Putamen (tissue), 1 donor: ENCODE measurements around the gene MYBL2.
A peak's percentile ranks its signal among the peaks of the same experiment; 100 is the strongest.
"Not testable (repeated sequence)": the region's sequence is repeated elsewhere in the genome, so short reads cannot be mapped to it uniquely, and the experiment has no call there.

Source experiments
- DNase-seq: peaks from one replicate; pipeline ENCODE4 v3.0.0-alpha.2; 2016; ENCODE audit warnings: low spot score

MYBL2 gene

DNA sequence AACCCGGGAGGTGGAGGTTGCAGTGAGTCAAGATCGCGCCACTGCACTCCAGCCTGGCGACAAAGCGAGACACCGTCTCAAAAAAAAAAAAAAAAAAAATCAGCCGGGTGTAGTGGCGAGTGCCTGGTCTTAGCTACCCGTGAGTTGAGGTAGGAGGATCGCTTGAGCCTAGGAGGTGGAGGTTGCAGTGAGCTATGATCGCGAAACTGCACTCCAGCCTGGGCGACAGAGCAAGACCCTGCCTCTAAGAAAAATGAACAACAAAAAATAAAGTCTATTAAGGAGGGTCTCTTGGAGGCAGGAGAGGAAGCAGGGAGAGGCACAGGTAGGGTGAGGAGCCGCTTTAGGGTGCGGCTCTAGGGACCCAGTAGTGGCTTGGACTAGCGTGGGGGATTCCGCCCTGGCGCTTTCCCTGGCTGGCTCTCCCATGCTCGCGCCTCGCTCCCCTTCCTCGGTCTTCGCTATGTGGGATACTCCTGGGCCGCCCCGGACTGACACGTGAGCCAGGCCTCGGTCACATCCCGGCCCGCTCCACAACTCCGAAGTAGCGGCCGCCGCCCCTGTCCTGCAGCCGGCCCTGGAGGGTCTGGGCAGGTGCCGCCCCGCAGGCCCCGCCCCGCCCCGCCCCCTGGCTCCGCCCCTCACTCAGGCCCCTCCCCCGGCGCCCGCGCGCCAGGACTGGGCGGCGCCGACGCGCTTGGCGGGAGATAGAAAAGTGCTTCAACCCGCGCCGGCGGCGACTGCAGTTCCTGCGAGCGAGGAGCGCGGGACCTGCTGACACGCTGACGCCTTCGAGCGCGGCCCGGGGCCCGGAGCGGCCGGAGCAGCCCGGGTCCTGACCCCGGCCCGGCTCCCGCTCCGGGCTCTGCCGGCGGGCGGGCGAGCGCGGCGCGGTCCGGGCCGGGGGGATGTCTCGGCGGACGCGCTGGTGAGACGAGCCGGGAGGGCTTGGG, at the start of gene MYBL2:
Gene MYBL2, plus strand, starts transcription at position 739 of the 953 bp plus-strand sequence. Its CDS starts 170 bp downstream, at position 909.
- DNase-seq: no peak

DNA sequence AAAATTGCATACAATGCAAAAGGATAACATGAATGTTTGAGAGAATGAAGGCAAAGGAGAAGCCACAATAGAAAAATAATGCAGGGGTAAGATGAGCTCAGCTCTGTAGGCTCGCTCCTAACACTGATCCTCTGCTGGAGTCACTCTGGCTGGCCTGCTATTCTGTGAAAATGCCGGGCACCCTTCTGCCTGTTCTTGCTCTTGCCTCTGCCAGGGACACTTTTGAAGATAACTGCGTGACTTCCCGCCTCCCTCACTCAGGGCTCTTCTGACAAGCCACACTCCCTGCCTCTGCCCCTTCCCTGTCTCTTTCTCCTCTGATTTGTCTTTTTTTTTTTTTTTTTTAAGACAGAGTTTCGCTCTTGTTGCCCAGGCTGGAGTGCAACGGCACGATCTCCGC, 35.3 kb upstream of the MYBL2 start:
- no peak for DNase-seq

DNA sequence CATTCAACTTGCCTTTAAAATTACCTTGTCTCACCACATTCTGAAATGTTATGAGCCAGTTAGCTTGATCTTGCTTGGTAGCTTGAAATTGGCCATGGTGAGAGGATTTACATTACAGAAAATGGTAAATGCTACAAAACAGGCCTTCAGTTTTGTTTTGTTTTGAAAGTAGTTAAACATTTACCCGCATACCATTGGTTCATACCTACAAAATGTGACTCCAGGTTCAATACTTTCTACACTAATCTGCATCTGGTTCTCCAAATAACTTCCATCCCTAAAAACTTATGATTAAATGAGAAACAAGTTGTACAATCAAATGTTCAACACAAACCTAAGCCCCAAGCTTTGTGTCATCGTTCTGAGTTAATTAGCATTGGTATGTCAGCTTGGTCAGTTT, 30.5 kb upstream of the MYBL2 start:
- no peak for DNase-seq

DNA sequence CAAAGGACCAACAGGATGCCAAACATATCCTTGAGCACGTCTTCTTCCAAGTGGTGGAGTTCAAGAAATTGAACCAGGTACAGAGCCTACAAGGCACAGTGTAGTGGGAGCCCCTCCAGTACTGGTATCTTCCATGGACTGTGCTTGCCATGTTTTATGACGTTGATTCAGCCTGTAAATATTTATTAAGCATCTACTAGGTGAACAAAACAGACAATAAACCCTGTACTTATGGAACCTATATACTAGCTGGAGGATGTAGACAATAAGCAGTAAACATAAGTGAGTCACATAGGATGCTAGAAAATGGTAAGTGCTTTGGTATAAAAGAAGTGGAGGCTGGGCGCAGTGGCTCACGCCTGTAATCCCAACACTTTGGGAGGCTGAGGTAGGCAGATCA, 24.4 kb upstream of the MYBL2 start:
- no peak for DNase-seq

DNA sequence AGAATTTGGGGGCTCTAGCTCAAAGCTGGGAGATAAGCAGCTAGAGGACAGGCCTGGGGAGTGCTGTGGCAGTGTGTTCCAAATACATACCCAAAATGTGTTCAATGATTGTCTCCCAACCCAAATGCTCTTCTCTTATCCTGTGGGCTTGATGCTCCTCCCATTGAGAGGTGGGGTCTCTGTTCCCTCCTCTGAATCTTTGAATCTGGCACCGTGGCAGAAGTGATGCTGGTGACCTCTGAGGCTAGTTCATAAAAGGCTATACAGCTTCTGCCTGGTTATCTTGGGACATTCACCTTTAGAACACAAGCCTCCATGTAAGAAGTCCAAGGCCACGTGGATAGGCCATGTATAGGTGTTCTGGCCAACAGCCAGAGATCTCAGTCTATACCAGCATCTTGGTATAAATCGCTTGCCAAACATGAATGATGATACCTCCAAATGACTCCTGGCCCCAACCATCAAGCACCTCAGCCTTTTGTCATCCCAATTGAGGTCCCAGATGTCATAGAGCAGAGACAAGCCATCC, 15.9 kb upstream of the MYBL2 start:
- no peak for DNase-seq

DNA sequence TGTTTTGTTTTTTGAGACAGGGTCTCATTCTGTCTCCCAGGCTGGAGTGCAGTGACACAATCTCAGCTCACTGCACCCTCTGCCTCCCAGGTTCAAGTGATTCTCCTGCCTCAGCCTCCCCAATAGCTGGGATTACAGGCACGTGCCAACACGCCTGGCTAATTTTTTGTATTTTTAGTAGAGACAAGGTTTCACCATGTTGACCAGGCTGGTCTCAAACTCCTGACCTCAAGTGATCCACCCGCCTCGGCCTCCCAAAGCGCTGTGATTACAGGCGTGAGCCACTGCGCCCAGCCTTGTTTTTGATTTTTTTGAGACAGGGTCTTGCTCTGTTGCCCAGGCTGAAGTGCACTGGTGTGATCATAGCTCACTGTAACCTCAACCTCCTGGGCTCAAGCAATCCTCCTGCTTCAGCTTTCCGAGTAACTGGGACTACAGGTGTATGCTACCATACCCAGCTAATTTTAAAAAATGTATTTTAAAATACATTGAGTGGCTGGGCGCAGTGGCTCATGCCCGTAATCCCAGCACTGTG, 15.2 kb upstream of the MYBL2 start:
- DNase-seq: not testable (repeated sequence)

DNA sequence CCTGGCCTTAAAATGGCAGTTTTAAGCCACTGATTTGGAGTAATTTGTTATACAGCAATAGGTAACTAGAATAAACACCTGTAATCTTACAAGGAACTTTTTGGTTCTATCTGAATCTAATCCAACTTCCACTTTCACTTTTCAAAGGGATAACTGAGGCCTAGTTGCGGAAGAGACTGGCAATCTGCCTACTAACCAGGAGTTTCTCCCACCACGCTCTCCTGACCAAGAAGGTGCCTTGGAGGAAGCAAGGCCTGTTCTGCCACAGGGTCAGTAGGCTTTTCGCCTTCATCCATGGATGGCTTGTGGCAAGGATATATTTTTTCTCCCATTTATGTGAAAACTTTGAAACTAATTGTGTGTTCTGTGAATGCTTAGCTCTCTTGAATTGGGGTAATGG, 12.9 kb upstream of the MYBL2 start:
- no peak for DNase-seq

DNA sequence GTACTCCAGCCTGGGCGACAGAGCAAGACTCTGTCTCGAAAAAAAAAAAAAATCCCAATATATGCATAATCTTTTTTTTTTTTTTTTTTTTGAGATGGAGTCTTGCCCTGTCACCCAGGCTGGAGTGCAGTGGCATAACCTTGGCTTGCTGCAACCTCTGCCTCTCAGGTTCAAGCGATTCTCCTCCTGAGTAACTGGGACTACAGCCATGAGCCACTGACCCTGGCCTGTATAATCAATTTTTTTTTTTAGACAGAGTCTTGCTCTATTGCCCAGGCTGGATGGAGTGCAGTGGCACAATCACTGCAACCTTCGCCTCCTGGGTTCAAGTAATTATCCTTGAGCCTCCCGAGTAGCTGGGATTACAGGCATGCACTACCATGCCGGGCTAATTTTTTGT, 11.7 kb upstream of the MYBL2 start:
- not testable (repeated sequence) for DNase-seq

DNA sequence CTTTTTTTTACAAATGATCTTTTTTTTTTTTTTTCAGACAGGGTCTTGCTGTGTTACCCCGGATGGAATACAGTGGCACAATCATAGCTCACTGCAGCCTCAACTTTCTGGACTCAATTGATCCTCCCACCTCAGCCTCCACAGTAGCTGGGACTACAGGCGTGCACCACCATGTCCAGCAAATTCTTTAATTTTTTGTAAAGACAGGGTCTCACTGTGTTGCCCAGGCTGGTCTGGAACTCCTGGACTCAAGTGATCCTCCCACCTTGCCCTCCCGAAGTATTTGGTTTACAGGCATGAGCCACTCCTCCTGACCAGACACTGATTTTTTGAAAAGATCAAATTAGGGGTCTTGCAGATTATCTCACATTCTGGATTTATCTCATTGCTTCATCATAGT, 11.0 kb upstream of the MYBL2 start:
- no peak for DNase-seq

DNA sequence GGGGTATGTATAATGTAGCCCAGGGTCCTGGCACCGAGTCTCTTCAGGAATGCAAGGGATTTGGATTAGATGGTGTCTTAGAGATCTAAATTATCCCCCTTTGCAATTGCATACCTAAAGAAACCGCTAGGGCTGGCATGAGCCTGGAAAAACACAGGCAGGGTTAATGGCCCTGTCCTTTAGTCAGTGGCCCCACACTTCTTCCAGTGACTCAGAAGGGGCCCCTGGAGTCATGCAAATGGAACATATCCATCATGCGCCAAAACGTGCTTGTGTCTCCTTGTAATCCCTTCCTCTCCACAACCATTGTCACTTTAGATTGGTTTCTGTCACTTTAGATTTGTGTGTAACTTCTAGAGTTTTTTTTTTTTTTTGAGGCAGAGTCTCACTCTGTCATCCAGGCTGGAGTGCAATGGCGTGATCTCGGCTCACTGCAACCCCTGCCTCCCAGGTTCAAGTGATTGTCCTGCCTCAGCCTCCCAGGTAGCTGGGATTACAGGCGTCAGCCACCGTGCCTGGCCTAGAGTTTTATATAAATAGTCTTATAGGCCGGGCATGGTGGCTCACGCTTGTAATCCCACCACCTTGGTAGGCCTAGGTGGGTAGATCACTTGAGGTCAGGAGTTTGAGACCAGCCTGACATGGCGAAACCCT, 8.7 kb upstream of the MYBL2 start:
- peak; percentile 1 for DNase-seq

DNA sequence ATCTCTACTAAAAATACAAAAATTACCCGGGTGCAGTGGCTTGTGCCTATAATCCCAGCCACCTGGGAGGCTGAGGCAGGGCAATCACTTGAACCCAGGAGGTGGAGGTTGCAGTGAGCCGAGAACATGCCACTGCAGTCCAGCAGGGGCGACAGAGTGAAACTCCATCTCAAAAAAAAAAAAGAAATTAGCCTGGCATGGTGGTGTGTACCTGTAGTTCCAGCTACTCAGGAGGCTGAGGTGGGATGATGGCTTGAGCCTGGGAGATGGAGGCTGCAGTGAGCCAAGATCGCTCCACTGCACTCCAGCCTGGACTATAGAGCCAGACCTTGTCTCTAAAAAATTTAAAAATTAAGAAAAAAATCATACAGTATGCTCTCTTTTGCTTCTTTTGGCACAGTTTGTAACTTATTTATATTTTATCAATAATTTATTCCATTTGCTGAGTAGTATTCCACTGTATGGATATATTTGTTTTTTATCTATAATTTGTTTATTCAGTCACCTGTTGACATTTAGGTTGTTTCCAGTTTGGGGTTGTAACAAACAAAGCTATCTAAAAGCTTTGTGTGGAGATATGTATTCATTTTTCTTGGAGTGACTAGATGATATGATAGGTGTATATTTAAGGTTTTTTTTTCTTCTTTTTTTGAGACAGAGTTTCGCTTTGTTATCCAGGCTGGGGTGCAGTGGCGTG, 8.0 kb upstream of the MYBL2 start:
- no peak for DNase-seq

DNA sequence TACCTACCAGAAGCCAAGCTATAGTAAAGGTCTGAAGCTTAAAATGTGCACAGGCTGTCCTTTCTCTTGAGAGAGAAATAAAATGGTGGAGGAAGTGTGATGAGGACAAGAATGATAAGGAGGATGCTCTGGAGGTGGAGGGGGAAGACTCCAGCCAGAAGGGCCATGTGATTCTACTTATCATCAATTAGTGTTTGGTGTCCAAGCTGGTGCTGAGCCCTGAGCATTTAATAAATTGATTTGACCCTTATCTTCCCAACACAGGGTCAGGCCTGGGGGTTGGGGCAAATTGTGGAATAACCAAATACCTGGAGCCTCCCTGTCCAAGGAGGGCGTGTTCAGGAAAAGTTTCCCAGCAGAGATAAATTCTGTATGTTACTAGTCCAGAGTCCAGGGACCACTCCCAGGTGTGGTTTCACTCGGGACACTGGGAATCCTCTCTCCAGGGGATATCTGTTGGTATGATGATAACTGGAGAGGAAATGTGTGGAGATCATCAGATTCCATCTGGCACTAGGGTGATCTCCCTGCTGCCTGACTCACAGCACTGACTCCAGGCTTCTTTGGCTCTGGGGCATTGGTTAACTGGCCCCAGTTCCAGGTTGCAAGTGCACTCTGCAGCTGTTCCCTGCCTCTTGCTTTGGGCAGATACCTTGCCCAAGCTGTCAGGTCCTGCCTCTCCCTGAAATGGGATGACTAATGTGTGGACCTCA, 3.8 kb upstream of the MYBL2 start:
- DNase-seq: no peak

DNA sequence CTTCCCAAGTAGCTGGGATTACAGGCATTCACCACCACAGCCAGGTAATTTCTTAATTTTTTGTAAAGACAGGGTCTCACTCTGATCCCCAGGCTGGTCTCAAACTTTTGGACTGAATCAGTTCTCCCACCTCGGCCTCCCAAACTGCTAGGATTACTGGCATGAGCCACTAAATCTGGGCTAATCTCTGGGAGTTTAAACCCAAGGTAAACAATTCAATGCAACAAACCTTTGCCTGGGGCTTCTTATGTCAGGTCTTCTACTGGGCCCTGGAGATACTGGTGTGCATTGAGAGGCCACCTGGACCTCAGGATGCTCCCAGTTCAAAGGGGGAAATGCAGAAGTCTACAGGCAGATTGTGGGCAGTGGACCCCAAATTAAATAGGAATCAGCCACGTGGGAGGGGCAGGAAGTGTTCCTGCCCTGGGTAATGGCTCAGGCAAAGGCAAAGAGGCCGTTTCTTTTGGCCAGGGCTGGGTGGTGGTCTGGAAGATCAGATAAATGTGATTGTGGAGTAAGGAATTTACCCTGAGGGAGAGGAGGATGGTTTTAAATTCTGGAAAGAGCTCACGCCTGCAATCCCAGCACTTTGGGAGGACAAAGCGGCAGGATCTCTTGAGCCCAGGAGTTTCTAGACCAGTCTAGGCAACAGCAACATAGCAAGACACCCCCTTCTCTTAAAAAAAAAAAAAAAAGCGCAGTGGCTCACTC, 1.3 kb upstream of the MYBL2 start:
- DNase-seq: no peak

DNA sequence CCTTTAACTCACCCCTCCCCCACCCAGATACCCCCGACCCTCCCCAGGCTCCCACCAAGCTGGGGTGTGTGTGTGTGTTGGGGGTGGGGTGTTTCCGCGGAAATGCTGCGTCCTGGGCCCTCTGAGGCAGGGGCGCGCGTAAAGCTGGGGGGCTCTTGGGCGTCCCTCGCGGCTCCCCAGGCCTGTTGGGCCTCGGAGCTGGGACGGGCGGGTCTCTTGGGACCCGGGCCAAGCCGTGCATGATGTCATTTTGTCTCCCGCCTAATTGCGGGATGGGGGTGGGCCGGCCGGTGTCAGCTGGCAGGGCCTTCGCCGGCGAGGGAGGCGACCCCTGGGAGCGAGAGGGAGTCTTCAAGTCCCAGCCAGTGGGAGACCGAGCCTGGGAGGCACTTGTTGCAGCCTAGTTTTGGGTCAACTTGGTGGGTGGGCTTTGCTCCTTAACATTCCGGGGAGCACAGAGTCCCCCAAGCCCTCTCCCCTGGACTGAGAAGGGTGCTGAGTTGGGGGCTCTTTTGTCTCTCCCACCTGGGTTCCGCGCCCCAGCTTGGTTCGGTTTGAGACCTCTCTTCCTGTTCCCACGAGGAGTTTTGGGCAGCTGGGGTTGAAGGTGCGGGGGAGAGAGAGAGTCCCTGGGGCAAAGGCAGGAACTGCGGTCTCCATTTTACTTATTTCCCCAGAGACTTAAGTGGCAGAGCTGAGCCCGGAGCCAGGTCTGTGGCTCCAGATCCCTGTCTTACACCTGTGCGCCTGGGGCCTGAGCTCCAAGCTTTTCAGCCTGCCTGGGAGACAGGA, 623 bp downstream of the MYBL2 start:
- DNase-seq: no peak

DNA sequence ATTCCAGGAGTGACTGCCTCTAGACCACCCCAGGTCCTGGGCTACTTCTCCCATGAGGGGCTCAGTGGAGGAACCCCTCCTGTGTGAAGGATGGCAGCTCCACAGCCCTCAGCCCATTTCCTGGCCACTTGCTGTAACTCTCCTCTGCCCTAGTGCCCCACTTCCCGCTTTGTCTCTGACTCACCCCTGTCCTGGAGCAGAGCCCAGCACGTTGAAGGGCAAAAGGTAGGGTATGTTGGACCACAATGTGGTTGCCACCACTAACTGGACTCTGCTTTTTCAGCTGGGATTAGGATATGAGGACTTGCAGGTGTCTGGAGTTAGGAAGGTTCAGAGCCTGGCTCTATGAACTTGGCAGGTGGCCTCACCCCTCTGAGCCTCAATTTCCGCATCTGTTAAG, 2.4 kb downstream of the MYBL2 start:
- no peak for DNase-seq

DNA sequence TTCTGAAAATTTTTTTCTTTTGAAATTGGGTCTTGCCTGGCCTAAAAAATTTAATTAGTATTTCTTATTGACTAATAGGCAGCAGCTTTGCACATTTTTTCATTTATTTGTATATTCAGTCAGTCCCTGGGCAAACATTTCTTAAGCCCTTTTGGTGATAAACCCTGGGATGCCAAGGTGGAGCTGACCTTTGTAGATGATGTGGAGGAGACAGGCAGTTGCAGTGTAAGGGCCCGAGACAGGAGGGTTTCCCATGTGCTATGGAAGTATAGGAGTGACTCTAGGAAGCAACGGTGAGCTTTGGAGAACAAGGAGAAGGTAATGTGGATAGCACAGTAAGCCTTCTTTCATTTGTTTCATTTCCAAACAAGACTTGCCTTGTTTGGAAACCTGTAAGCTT, 3.5 kb downstream of the MYBL2 start:
- no peak for DNase-seq

DNA sequence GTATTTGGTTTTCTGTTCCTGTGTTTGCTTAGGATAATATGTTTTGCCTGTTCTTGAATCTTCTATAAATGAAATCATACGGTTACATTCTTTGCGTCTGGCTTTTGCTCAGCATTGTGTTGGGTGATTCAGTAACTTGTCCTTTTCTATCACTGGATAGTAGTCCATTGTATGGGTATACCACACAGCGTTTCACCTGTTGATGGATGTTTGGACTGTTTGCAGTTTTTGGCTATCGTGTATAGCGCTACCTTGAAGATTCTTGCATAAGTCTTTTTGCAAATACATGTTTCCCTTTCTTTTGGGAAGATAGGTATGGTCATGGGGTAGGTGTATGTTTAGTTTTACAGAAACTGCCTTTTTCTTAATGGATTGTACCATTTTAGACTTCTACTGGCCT, 9.5 kb downstream of the MYBL2 start:
- no peak for DNase-seq

DNA sequence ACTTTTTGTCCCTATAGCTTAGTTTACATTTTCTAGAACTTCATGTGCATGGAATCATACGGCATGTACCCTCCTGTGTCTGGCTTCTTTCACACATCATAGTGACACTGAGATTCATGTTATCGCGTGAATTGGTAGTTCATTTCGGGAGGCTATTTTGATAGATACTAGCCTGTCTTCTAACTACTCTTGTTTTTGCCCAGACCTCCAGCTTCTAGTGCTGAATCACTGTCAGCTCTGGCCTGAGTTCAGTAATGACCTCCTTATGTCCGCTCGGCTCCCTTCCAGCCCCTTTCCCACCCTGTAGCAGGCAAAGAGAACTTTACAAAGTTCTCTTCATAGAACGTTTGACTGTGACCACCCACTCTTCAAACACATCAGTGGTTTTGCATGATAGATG, 14.1 kb downstream of the MYBL2 start:
- DNase-seq: no peak

DNA sequence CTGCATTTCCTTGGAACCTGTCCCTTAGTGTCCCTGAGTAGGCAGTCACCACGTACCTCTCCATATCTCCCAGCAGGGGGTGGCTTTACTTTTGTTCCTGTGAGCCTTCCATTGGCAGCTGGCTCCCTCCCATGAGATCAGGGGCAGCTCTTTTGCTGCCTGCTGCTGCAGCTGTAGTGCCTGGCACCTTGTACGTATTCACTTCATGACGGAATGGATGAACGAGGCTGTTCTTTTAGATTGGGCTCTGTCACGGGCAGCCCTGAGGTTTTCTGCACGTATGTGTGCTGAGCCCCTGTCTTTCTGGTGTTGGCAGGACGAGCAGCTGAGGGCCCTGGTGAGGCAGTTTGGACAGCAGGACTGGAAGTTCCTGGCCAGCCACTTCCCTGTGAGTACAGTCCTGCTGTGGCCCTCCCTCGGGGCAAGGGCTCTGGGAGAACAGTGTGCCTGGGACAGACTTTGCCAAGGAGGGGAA, 14.6 kb downstream of the MYBL2 start:
- no peak for DNase-seq

DNA sequence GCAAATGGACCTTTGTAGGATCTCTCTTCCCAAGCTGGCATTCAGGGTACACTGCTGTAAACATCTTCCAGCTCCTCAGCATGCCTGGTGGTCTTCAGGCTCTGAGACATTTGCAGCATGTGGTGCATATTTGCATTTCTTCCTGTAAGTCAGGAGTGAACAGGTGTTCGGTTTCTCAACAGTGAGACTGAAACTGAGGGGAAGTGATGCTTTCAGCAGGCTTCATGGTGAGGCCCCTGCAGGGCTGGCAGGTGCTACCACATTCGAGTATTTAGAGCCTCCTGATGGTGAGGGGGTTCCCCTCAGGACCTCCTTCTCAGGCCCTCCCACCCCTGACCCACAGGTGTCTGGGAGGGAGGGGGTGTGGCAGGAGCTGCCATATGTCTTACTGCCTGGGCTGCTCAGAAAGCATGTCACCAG, 15.1 kb downstream of the MYBL2 start:
- DNase-seq: no peak
